IPS-11a (cell line): Measurements from ENCODE around the gene CUL4A.

ENCODE experiments used
- H3K4me3 ChIP-seq: one replicate; pipeline ENCODE4 v1.5.1; 2013; ENCODE audit warnings: low read depth, low read length, control low read depth

Gene CUL4A

DNA sequence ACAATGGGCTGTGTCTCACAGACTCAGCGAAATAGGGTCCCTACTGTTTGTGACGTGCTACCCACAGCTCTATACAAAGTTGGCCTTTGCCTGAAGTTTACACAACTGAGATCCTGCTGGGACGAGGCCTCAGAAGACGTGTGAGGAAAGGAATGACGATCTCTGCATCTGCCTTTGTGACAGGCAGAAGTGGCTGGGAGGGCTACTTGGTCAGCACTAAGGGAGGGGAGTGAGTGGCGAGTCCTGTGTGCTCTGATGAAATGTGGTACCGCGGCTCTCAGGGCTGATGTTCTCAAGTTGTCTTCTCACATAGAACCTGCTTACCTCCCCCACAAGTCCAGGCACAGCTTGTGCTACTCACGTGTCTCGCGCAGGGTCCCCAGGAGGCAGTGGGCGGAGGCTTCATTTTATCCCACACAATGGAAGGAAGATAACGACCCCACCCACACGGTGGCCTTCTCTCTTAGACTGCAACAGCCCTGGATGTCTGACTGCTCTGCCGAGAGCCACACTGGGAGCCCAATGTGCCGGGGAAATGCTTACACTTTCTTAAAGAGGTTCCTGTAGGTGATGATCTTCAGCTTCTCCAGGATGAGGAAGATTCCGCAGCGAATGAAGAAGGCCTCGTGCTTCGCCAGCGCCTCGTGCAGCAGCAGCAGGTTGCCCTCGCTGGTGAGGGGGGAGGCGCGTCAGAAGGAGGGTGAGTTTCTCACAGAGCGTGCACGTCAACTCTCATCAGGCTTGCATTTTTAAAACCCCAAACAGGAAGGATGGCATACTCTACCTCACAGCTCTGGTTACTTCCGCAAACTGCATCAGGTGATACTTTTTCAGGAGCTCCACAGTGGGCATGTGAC lies 29.8 kb upstream of the CUL4A start:
- no peak overlapping the region for H3K4me3 ChIP-seq

DNA sequence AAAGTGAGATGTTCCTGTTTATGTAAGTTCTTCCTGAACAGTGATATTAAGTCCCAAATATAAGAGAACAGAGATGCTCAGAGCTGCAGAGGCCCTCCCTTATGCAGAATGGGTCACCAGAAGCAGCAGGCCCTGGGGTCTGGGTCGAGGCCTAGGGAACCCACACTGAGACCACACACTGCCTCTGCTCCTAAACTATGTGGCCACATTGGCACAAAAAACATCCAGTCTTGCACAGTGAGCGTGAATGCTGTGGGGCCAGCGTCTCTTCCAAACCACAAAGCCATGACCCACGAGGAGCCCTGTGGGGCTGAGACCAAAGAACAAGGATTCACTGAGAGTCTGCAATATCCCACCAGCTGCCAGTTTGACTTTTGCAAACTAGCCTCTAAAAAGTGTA lies 27.4 kb upstream of the CUL4A start:
- no peak overlapping the region for H3K4me3 ChIP-seq

DNA sequence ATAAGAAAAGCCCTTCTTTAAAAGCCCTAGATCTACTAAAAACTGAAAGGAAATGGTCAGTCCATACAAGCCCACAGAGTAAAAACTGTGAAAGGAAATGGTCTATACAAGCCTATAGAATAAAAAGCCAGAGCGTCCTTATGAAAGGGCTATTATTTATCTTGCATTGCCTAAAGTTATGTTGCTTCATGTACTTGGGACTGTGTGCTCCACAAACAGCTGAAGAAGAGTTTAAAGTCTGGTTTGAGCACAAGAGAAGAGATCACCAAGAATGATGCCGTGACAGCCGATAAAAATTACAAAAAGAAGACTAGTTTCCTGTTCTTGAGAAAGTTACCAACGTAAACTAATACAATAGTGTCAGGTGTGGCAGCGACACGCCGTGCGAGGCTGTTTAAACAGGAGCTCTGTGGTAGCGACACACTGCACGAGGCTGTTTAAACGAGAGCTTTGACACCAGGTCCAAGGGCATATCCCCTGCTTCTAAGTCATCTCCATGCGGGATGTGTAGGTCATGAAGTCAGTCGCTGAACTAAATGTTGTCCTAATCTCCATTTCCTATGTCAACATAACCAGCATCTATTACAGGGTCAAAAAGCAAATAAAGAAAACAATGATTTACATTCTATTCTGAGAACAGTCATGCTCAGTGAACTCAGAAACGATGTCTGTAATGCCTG lies 25.8 kb upstream of the CUL4A start:
- H3K4me3 ChIP-seq = no peak overlapping the region

DNA sequence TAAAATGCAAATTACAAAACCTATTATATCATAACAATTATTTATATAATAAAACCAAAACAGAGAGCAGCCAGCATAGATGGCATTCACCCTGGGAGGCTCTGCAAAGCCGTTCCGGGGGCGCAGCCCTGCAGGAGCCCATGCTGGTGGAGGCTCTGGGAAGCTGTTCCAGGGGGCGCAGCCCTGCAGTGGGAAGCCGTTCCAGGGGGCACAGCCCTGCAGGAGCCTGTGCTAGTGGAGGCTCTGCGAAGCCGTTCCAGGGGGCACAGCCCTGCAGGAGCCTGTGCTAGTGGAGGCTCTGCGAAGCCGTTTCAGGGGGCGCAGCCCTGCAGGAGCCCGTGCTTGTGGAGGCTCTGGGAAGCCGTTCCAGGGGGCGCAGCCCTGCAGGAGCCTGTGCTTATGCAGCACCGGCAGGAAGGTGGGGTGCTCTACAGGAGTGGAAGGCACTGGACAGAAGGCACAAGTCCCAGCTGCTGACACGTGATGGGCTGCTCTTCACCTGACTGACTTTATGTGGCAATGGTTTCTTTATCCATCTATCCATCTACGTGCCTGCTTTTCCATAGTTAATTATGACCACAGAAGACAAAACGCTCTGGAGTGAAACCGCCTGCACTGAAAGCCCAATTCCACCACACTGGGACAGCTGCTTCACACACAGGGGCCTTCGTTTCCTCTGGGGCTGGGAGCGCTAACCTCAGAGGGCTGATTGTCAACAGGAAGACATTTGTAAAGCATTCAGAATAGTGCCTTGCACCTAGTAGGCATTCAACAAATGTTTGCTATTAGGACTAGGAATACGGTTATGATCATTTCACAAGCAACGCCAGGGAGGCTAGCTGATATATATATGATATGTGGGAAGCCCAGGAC lies 24.6 kb upstream of the CUL4A start:
- H3K4me3 ChIP-seq = no peak overlapping the region

DNA sequence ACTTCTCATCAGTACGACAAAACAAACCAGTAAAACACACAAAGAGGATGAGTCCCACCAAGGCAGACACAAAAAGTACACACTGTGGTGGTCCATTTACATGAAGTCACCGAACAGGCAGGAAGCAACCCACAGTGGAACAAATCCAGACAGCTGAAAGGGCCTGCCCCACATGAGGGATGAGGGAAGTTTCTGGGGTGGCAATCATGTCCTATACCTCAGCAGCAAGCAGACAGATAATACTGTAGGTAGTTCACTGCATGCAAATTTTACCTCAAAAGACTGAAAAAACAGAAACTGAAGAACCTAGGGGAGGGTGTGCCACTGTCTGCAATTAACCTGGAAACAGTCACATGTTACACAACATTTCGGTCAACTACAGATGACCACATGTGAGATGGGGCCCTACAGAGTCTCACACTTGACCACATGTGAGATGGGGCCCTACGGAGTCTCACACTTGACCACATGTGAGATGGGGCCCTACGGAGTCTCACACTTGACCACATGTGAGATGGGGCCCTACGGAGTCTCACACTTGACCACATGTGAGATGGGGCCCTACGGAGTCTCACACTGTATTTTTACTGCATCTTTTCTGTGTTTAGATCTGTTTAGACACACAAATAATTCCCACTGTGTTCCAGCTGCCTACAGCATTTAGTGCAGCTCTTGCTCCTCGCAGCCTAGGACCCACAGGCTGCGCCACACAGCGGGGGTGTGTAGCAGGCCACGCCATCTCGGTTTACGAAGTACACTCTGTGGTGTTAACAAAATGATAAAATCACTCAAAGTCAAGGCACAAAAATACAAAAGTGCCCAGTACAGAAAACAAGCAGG lies 23.1 kb upstream of the CUL4A start:
- no peak overlapping the region for H3K4me3 ChIP-seq

DNA sequence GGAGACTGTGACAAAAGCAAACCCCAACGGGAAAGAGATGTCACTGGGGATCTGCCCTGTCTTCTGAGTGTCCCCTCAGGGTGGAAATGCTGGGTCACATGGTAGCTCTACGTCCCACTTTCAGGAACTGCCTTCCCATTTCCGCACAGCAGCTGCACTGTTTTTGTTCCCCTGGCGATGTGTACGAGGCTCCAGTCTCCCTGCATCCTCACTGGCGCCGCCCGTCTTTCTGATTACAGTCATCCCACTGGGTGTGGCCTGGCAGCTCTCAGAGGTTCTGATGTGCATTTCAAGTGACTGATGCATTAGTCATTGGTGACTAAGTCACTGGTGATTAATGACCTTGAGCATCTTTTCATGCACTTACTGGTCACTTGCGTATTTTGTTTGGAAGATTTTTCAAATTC lies 22.1 kb upstream of the CUL4A start:
- no peak overlapping the region for H3K4me3 ChIP-seq

DNA sequence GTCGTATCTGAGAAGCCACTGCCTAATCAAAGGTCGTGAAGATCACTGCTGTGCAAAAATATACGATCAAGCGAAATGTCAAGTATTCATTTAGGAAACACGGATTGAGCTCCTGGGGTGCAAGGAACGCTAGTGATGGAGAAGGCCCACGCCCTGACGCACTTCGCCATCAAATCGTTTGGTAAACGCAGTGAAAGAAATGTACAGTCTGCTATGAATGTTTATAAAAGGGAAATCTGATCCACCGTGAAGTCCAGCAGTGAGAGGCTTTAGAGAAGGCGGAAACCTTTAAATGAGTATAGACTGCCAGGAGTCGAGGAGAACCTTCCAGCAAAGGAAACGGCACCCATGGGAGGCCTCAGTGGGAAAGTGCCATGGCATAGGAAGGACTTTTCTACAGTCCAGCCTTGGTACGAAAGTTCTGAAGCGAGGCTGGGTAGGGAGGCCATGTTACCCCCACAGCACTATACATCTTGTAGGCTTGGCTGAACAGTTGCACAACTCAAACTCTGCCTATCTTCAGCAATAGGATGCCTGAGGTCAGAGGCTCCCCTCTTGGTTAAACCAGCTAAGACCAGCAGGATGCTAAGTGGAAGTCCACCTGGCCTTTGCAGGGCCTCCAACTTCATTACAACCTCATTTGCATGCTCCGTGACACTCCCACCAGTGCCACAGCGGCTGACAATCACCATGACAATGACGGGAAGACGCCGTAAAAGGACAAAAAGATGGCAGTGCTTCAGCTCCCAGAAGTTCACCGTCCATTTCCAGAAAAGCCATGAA lies 21.3 kb upstream of the CUL4A start:
- H3K4me3 ChIP-seq = no peak overlapping the region

DNA sequence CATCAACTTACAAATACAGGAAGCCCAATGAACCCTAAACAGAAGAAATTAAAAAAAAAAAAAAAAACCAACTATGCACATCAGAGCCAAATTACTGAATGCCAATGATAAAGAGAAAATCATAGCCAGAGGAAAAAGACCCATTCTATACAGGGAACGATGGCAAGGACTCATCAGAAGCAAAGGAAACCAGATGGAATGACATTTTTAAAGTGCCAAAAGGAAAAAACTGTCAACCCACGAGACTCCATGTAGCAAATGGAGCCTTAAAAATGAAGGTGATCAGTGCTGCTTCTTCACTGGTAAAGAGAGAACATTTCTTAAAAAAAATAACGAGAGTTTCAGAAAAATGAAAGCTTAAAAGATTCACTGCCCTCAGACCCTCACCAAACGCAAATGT lies 19.2 kb upstream of the CUL4A start:
- H3K4me3 ChIP-seq = no peak overlapping the region

DNA sequence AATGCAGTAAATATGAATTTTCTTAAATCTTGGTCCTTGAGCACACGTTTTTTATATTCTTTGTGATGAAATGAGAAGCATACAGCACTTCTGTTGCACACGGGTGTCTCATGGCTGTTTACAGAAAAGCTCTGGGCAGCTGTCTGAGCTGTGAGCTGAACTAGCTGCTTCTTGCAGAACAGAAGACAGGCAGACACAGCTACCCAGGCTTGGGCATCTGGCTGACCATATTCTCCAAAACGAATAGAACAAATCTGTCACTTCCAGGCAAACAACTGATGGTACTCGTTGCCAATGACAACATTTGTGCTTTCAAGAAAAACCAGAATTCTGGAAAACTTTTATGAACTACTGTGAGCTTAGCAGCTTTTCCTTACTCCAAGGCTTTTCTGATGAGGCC lies 17.1 kb upstream of the CUL4A start:
- H3K4me3 ChIP-seq = no peak overlapping the region

DNA sequence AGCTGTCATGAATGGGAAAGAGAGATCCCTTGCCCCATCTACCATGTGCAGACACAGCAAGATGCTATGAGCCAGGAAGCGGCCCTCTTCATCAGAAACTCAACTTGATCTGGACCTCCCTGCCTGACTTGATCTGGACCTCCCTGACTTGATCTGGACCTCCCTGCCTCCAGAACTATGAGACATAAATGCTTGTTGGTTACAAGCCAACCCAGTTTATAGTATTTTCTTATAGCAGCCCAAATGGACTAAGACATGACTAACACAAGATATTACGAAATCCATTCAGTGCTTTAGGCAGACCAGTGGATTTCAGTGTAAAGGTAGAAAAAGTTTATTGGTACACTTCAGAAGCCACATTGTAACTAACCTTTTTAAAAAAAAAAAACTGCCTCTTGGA lies 16.5 kb upstream of the CUL4A start:
- no peak overlapping the region for H3K4me3 ChIP-seq

DNA sequence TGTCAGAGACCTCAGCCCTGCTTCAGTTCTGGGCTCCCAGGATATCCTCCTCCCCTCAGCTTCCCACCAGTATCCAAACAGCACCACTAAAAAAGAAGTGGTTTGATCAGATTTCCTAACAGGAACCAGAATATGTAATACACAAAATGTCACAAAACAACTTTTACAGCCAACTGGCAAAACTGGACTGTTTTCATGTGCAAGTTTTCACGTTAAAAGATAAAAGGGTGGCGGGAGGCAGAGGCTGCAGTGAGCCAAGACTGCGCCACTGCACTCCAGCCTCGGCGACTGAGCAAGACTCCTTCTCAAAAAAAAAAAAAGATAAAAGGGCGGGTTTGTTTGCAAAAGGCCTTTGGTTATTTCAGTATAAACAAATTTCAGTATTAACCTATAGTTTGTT lies 14.1 kb upstream of the CUL4A start:
- no peak overlapping the region for H3K4me3 ChIP-seq

DNA sequence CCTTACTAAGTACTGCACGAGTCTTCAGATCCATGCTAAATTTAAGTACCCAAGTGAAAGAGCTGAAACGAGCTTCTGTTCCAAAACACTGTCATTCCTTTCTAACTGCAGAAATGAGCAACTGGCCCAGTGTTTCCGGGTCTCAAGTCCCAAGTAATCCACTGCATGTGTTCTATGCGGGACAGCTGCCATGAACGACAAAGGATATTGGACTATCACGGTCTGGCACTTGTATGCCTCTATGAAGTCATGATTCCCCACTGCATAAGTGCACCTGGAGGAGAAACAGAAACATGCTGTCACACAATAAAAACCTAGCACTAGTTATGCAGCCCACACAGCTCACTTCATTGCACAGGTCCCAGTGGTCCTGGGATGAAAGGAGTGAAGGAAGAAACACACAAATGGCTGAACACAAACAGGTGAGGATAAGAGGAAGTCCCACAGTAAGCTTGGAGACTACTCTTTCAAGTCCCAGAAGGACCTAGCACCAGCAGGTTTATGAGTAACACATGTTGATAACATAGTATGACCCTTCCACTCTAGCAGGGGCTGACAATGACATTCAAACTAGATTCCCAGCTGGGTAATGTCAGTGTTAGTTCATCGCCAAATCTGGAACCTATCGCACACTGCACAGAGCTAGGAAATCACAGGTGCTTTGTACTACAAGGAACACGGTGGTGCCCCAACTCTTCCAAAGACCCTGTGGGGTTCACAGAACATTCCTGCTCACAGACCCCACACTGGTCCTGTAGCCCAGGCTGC lies 12.3 kb upstream of the CUL4A start:
- H3K4me3 ChIP-seq = no peak overlapping the region

DNA sequence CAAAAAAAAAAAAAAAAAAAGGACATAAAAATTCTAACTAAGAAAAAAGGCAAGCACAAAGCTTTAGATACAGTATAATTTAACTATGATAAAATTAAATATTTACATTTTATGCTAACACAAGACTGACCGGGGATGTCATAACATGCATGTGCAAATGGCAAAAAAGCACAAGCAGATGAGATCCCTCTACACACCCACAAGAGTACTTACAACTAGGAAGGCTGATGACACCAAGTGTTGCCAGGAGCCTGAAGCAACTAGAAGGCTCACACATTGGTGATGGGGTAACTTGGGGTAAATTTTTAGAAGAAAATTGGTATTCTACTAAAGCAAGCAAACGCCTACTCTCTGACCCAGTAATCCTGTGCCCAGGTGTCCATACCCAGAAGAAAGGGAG lies 7.6 kb upstream of the CUL4A start:
- H3K4me3 ChIP-seq = no peak overlapping the region

DNA sequence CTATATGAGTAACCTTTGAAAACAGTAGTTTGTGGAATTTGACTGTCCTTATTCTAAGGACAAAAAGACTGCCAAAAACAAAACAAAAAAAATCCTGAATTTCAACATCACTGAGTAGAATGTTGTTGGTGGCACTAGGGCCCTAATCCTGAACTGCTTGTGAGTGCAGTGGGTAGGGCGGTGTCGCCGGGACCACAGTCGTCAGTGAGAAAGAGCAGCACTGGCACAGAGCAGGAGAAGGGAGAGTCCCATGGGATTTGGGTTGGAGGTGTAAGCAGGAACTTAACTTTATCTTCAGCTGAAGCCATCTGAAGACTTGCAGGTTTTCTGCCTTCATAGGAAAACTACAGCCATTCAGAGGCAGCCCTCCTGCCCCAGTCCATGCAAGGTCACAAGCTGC lies 6.5 kb upstream of the CUL4A start:
- no peak overlapping the region for H3K4me3 ChIP-seq

DNA sequence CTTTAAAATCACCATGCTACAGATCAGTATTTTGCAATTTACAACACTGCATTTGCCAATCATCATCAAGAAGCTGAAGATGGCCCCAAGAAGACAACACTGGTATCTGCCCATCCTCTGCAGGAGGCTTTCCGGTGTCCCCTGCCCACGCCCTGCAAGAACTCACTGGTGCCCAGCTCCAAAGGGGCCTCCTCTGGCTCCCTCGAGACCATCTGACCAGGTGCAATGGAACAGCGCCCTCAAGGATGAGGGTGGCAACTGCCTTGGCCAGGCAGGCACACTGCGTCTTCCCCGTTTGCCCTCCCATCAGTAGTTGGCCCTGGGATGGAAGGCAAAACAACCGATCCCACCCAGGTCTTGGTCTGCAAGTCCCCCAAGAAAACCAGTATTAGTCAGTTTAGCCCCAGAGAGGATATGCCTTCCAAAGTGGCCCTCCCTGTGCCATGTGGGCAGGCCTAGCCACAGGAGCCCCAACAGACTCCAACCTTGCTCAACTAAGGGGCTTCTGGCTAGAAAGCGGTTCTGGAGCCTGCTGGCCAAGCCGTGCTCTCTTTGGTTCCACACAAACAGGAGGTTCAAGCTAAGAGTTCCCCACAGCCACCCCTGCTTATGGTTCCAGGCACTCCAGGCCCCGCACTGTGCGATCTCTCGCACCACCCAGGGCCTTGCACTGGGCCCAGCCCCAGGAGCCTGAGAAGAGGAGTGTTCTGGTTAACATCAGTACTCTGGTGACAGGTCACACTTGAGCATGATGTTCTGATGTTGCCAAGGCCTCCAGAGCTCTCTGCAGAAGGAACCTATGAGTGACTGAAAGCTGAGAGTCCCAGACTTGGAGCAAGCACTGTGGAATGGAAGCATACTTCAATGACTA lies 5.7 kb upstream of the CUL4A start:
- H3K4me3 ChIP-seq = no peak overlapping the region

DNA sequence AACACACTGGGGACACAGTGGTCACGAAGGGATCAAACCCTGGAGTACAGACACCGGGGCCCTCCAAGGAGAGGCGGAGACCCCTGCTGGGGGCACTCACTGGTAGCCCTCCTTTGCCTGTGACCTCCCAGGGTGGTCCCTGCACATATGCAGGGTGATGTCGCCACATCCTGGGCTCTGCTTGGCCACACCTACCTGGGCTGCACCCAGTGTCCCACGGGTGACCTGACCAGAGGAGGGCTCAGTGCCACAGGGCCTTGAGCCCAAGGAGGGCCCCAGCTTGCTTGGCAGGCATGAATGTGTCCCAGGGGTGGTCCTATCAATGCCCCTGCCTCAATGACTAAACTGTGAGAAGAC lies 5.1 kb upstream of the CUL4A start:
- H3K4me3 ChIP-seq = no peak overlapping the region

DNA sequence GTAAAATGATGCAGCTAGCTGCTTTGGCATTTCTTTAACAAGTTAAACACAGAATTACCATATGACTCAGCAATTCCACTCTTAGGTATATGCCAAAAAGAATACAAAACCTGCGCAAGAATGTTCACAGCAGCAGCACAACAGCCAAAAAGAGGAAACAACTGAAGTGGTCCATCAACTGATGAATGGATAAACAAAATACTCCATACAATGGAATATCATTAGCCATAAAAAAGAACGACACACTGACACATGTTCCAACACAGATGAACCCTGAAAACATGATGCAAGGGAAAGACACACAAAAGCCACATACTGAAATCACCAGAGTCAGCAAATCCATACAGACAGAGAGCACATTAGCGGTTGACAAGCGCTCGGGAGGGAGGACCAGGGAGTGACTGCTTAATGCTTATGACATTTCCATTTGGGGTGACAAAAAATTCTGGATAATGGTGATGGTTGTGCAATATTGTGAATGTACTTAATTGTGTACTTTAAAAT lies 3.9 kb upstream of the CUL4A start:
- no peak overlapping the region for H3K4me3 ChIP-seq

DNA sequence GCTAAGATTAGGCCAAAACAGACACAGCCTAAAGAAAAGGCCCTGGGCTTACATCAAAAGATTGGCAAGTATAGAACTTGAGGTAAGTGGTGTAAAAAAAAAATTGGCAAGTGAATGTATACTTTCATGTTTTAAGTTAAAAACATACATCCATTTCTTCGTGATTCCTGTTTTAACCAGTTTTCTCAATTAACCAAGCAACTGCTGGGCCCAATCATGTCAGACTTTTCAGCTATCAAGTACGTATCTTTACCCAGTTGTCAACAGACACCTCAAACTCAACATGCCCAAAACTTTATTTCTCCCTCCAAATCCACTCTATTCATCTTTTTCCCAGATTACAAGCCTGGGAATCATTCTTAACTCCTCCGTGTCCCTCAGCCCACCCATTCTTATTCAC lies 2.0 kb upstream of the CUL4A start:
- H3K4me3 ChIP-seq = peak overlapping the region; percentile 97
